Body of pancreas (tissue), 4 donors: ENCODE measurements around the gene TGFB2.

Experiments used
- POLR2A ChIP-seq, 3 donors: fragments of 450-650 bp; IDR thresholded peaks; one replicate each; pipeline ENCODE4 v1.6.1; 2016; ENCODE audit warnings: antibody characterized with exemption in 3 of 3, mild to moderate bottlenecking in 2 of 3
- TF ChIP-seq, protein P1 (sequence below), 7 experiments: fragments of 450-650 bp in 4 of 7; fragments of 200-600 bp in 3 of 7; sonication (generic) in 3 of 7; IDR thresholded peaks; one replicate each; pipeline ENCODE4 v1.5.1; 2016 to 2019; ENCODE audit warnings: antibody characterized with exemption in 7 of 7

DNA sequence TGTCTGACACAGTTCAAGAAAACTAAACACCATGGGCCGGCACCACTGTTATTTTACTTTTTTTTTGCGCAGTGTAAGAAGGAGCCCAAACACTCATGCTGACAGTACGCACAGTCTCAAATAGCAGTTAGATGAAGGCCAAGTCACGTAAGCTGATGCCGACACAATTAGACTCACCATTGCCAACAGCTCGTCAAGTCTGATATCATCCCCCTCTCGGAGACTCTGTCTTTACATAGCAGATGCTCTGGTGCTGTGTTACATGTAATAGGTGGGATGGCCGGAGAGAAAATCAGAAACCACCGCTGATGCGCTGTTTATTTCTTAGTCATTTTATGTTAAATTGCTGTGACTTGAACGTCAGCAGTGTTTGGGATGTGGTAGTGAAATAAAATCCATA lies 49.3 kb downstream of the TGFB2 start:
- TF ChIP-seq, protein P1, sequence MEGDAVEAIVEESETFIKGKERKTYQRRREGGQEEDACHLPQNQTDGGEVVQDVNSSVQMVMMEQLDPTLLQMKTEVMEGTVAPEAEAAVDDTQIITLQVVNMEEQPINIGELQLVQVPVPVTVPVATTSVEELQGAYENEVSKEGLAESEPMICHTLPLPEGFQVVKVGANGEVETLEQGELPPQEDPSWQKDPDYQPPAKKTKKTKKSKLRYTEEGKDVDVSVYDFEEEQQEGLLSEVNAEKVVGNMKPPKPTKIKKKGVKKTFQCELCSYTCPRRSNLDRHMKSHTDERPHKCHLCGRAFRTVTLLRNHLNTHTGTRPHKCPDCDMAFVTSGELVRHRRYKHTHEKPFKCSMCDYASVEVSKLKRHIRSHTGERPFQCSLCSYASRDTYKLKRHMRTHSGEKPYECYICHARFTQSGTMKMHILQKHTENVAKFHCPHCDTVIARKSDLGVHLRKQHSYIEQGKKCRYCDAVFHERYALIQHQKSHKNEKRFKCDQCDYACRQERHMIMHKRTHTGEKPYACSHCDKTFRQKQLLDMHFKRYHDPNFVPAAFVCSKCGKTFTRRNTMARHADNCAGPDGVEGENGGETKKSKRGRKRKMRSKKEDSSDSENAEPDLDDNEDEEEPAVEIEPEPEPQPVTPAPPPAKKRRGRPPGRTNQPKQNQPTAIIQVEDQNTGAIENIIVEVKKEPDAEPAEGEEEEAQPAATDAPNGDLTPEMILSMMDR (IDR thresholded peaks at IDR 0.05), result no peak
- TF ChIP-seq POLR2A (IDR thresholded peaks at IDR 0.05), result no peak
